ENCODE measurements around the gene PIAS3.
"Not testable (repeated sequence)": the region's sequence is repeated elsewhere in the genome, so short reads cannot be mapped to it uniquely, and the experiment has no call there.

The PIAS3 gene

GRCh38 chr1:145845144-145845513 lies 13.8 kb downstream of the PIAS3 start:
- no peak for TF ChIP-seq MYC (IDR thresholded peaks at IDR 0.05; ENCODE audit: low read depth, low read length)
- TF ChIP-seq, protein P1, sequence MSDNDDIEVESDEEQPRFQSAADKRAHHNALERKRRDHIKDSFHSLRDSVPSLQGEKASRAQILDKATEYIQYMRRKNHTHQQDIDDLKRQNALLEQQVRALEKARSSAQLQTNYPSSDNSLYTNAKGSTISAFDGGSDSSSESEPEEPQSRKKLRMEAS (IDR thresholded peaks at IDR 0.05; ENCODE audit: low read depth, low read length), result no peak
- no peak for TF ChIP-seq CTCF (IDR thresholded peaks at IDR 0.05; ENCODE audit: low read depth, low read length)
- TF ChIP-seq POLR2A (IDR thresholded peaks at IDR 0.05; ENCODE audit: extremely low read depth, insufficient read length), result no peak
- DNase-seq (ENCODE audit: low read depth), result peak; percentile 75

DNA sequence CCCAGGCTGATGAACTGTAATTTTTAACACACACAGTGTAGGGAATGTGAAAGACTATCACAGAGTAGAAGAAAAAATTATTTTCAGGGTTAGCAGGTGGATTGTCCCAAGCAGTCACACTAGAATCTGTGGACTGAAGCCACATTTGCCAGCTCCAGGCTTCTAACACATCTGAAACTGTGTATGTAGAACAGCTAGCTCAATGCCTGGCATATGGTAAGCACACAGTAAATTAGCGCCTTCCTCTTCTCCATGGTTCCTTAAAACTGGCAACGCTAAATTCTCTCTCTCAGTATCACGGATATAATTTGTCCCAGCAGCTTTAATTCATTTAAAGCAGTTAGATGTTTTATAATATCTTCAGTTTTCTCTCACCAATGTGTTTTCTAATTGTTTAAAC lies 15.8 kb downstream of the PIAS3 start:
- no peak for DNase-seq (ENCODE audit: low read depth)
- TF ChIP-seq, protein P1 (IDR thresholded peaks at IDR 0.05; ENCODE audit: low read depth, low read length), result no peak
- TF ChIP-seq POLR2A (IDR thresholded peaks at IDR 0.05; ENCODE audit: extremely low read depth, insufficient read length) (no peak), MYC (IDR thresholded peaks at IDR 0.05; ENCODE audit: low read depth, low read length) (no peak), CTCF (IDR thresholded peaks at IDR 0.05; ENCODE audit: low read depth, low read length) (no peak)
- H3K4me3 ChIP-seq (ENCODE audit: low read depth, low read length), result no peak overlapping the region

More at GRCh38 chr1:145845144-145845513, 13.8 kb downstream of the PIAS3 start:
- peak overlapping the region; percentile 46 for H3K4me3 ChIP-seq (ENCODE audit: low read depth, low read length)

GRCh38 chr1:145837656-145838055 lies 21.2 kb downstream of the PIAS3 start:
- no peak overlapping the region for H3K4me3 ChIP-seq (ENCODE audit: low read depth, low read length)
- no peak for TF ChIP-seq CTCF (IDR thresholded peaks at IDR 0.05; ENCODE audit: low read depth, low read length)
- TF ChIP-seq MYC (IDR thresholded peaks at IDR 0.05; ENCODE audit: low read depth, low read length), result no peak
- no peak for TF ChIP-seq POLR2A (IDR thresholded peaks at IDR 0.05; ENCODE audit: extremely low read depth, insufficient read length)
- TF ChIP-seq, protein P1 (IDR thresholded peaks at IDR 0.05; ENCODE audit: low read depth, low read length), result no peak
- no peak for DNase-seq (ENCODE audit: low read depth)

DNA sequence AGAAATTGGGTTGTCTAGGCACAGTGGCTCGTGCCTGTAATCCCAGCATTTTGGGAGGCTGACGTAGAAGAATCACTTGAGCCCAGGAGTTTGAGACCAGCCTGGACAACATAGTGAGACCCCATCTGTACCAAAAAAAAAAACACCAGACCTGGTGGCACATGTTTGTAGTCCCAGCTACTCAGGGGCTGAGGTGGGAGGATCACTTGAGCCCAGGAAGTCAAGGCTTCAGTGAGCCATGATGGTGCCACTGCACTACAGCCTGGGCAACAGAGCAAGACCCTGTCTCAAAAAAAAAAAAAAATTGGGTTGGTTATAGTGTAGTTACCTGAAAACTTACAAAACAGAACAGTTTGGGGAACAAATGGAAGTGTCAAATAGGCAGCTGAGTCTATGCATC lies 28.1 kb downstream of the PIAS3 start:
- DNase-seq (ENCODE audit: low read depth); H3K4me3 ChIP-seq (ENCODE audit: low read depth, low read length): not testable (repeated sequence)

DNA sequence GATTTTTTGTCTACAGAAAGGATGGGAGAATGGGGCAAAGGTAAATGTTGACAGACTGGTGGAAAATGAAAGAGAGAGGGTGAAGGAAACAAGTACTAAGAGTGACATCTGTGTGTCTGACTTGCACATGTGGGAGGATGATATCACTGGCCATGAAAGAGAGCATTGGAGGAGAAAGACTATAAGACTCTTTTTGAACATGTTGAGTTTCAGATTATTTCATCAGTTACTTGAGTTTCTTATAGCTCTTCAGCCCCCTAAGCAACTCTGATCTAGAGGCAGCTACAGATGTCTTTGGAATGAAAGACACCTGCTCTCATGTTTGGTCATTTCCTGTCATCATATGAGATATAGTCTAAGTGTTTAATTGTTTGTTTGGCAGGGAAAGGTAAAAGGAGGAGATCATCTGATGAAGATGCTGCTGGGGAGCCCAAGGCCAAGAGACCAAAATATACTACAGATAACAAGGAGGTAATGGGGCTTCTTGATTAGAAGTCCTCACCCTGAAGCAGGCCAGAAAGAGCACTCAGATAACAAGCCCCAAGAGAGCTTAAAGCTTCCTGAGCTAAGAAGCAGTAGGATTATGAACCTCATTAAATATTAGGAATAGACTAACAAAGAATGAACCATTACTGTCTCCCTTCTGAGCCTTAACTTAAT lies 30.4 kb downstream of the PIAS3 start:
- H3K4me3 ChIP-seq (ENCODE audit: low read depth, low read length), result no peak overlapping the region
- no peak for DNase-seq (ENCODE audit: low read depth)
- TF ChIP-seq CTCF (IDR thresholded peaks at IDR 0.05; ENCODE audit: low read depth, low read length) (no peak), MYC (IDR thresholded peaks at IDR 0.05; ENCODE audit: low read depth, low read length) (no peak), POLR2A (IDR thresholded peaks at IDR 0.05; ENCODE audit: extremely low read depth, insufficient read length) (no peak)
- TF ChIP-seq, protein P1 (IDR thresholded peaks at IDR 0.05; ENCODE audit: low read depth, low read length), result no peak

DNA sequence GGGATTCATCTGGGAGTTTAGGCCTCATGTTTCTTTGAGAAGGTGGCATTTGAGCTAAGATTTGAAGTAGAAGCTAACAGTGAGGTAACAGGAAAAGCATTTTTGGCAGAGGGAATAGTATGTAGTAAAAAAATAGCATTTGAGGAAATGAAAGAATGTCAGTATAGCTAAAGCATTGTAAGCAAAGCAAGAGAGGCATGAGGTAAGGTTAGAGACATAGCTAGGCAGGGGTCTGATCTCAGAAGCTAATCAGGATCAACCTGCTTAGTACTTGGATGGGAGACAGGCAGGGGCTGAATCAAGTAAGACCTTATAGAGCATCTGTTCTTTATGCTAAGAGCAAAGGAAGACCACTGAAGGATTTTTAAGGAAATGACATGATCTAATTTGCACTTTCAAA lies 30.9 kb downstream of the PIAS3 start:
- DNase-seq (ENCODE audit: low read depth), result no peak
- no peak overlapping the region for H3K4me3 ChIP-seq (ENCODE audit: low read depth, low read length)
- TF ChIP-seq POLR2A (IDR thresholded peaks at IDR 0.05; ENCODE audit: extremely low read depth, insufficient read length), result no peak
- TF ChIP-seq CTCF (IDR thresholded peaks at IDR 0.05; ENCODE audit: low read depth, low read length), result no peak
- TF ChIP-seq MYC (IDR thresholded peaks at IDR 0.05; ENCODE audit: low read depth, low read length), result no peak
- TF ChIP-seq, protein P1 (IDR thresholded peaks at IDR 0.05; ENCODE audit: low read depth, low read length), result no peak

Measured in NB4 (cell line).